Cardiac muscle cell (in vitro differentiated cells and primary cell): ENCODE measurements around the gene PDGFB. TPM values are rescaled to one million over a fixed set of nuclear protein-coding genes. Genes with fewer than 3 reads are reported as not detected.

Experiments
- DNase-seq, 2 donors: peaks; one replicate each; pipeline versions ENCODE4 v3.0.0 to v3.0.0-alpha.2; 2010 to 2017; ENCODE audit warnings: low read depth in 1 of 2, low spot score in 1 of 2
- H3K27ac ChIP-seq: fragments of 200-600 bp; sonication (generic); 2 replicates; pipeline ENCODE4 v1.5.1; 2016
- H3K27me3 ChIP-seq: fragments of 200-600 bp; sonication (generic); 2 replicates; pipeline ENCODE4 v1.6.0; 2016; ENCODE audit warnings: control low read depth
- H3K36me3 ChIP-seq: fragments of 200-600 bp; sonication (generic); 2 replicates; pipeline ENCODE4 v1.5.1; 2016; ENCODE audit warnings: control low read depth
- H3K4me1 ChIP-seq: fragments of 200-600 bp; sonication (generic); 2 replicates; pipeline ENCODE4 v1.8.1; 2017; ENCODE audit warnings: low read depth, mild to moderate bottlenecking, mixed run types
- H3K4me3 ChIP-seq: fragments of 200-600 bp; sonication (generic); 2 replicates; pipeline ENCODE4 v1.5.1; 2016; ENCODE audit warnings: mild to moderate bottlenecking
- H3K9me3 ChIP-seq: fragments of 200-600 bp; sonication (generic); 2 replicates; pipeline ENCODE4 v1.5.1; 2017; ENCODE audit warnings: low read depth, mild to moderate bottlenecking, control low read depth
- polyA plus RNA-seq: library from polyadenylated mRNA; unstranded; fragments of >200 nt; fragmentation: Nextera tagmentation; extraction: Ambion mirVana; gene quantifications from 2 replicates; pipeline ENCODE4 v1.2.1, GENCODE V29; 2016
- total RNA-seq: library from RNA; depleted of rRNA; stranded (reverse); fragments of >200 nt; gene quantifications from 2 replicates; pipeline ENCODE4 v1.2.3, GENCODE V29; 2016
- TF ChIP-seq, protein P1 (sequence below): IDR thresholded peaks from 2 replicates; pipeline ENCODE4 v1.5.1; 2012; ENCODE audit warnings: low read depth, mild to moderate bottlenecking, low read length

PDGFB gene
- total and polyA plus RNA-seq, 2 experiments from 2014 or later: 9.8 to 15.3 TPM

DNA sequence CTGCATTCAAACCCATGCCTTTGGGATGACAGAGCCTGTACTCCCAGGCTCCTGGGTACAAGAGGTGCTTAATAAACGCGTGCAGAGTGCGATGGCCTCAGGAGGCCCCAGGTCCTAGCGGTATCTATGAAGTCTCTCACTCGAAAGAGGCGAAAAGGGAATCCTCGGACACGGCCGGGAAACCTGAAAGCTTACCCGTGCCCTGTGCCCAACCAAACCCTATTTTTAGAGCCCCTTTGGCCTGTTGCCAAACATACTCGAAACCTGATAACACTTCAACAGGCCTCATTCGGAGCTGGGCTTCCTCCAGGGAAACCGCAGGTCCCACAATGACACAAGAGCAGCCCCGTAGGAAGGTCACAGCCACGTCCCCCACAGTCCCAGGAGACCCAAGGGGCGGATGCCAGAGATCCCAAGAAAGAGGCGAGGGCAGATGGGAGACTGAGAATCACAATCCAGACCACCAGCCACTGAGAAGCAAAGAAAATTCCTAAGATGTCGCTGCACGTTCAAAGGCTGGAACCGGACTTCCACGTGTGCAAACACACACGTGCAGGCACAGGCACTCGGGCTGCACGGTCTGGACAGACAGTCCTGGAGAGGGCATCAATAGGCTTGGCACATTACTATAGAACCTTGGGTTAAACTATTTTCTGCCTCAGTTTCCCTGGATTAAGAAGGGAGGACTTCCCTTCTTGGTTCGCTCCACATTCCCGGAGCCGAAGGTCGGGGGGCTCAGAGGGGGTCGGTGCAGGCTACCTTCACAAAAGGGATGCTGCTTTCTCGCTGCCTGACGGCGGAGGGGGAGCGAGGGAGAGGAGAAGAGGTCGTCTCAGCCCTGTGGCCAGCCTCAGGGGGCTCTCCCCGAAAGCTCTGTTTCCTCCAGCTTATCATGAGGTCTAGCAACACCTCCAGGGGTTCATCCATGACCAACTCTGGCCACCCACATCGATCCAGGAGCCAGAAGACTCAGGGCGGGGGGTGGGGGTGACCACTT is 8.2 kb downstream of the PDGFB start:
- peak; percentile 45 to 97 for DNase-seq
- Histone ChIP-seq H3K4me3 (no peak overlapping the region), H3K9me3 (no peaks in the 10 kb centered on the region), H3K4me1 (peaks cover 73% of the 10 kb centered on the region), H3K27ac (peak overlapping the region; percentile 88), H3K27me3 (no peaks in the 10 kb centered on the region), H3K36me3 (no peaks in the 10 kb centered on the region)
- TF ChIP-seq, protein P1, sequence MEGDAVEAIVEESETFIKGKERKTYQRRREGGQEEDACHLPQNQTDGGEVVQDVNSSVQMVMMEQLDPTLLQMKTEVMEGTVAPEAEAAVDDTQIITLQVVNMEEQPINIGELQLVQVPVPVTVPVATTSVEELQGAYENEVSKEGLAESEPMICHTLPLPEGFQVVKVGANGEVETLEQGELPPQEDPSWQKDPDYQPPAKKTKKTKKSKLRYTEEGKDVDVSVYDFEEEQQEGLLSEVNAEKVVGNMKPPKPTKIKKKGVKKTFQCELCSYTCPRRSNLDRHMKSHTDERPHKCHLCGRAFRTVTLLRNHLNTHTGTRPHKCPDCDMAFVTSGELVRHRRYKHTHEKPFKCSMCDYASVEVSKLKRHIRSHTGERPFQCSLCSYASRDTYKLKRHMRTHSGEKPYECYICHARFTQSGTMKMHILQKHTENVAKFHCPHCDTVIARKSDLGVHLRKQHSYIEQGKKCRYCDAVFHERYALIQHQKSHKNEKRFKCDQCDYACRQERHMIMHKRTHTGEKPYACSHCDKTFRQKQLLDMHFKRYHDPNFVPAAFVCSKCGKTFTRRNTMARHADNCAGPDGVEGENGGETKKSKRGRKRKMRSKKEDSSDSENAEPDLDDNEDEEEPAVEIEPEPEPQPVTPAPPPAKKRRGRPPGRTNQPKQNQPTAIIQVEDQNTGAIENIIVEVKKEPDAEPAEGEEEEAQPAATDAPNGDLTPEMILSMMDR: no peak

DNA sequence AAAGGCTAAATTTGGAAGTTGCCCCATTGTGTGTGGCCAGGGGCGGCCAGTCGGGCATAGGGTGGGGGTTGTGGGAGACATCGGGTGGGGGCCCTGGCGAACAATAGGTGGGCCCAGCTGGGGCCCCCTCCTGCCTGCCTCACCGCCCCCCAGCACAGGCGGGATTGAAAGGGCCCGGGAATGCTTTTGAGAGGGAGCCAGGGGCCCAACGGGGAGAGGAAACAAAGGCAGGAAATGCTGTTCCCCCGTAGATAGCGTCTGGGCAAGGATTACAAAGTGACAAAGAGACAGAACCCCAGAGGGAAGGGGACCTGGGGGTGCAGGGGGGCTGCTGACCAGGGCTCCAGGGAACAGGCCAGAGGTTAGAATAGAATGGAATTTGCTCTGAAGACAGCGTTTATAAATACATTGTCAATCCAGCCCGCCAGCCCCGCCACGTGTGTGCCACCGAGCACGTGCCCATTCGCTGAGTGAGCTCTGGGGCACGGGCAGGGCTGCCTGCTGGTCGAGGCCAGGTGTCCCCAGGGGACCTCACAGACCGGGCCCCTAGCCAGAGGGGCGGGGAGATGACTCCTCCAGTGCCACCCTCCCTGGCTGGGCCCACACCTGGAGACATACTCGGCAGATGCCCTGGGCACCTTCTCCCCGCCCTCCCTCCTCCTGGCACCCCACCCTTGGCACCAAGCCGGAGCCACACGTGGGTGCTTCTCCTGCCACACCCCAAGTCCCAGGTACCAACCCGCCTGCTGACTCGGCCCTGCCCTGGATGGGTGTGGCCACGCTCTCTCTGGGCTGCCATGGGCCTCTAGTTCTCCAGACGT is 9.7 kb downstream of the PDGFB start:
- Histone ChIP-seq H3K36me3 (no peaks in the 10 kb centered on the region), H3K4me3 (no peak overlapping the region), H3K9me3 (no peaks in the 10 kb centered on the region), H3K4me1 (peaks cover 66% of the 10 kb centered on the region), H3K27me3 (no peaks in the 10 kb centered on the region), H3K27ac (peak overlapping the region; percentile 88)
- TF ChIP-seq, protein P1: no peak
- DNase-seq: no peak

DNA sequence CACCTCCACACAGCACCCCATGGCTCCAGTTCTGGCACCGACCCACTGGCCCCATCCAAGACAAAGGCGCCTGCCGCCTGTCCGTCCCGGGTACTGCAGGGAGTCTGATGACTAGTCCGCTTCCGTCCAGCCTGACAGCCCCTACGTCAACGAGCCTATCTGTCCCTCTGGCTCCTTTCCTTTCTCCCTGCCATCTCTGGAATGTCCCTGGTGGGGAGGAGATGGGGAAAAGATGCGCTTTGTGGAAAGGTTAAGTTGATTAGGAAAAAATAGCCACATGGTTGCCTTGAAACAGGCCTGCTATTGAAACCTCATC is 10.4 kb downstream of the PDGFB start:
- Histone ChIP-seq H3K9me3 (no peaks in the 10 kb centered on the region), H3K4me1 (peaks cover 62% of the 10 kb centered on the region), H3K27me3 (no peaks in the 10 kb centered on the region), H3K4me3 (no peak overlapping the region), H3K36me3 (no peaks in the 10 kb centered on the region), H3K27ac (peak overlapping the region; percentile 88)
- peak in 1 of 2 donors; percentile 86 for DNase-seq
- TF ChIP-seq, protein P1: no peak

DNA sequence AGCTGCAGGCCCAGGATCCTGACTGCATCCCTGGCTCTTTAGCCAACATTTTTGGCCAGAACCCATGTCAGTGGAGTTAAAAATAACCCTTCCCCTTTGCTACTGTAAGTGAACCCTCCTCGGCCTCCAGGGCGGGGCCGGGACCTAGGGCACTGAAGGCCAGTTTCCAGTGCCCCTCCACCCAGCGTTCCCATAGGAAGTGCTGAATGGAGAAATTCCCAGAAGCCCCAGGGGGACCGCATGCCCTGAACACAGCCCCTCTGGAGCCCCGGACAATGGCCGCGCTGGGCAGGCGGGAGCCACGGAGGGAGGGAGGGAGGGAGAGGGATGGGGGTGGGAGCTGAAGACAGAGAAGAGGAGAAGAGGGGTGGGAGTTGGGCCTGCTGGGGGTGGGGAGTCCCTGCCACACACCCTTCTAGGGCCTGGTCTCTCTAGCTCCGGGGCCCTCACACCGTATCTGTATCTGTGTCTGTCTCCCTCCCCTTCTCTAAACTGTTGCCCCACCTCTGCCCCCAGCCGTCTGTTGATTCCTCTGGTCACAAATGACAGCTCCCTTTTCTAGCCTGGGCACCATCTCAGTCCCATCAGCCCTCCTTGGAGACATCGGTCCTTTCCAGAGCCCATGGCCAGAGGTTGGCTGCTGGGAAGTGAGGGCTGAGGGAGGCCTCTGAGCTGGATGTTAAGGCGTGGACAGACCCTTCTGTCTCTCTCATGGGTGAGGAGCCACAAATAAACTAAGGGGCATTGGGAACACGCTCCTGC is 10.9 kb downstream of the PDGFB start:
- H3K9me3 ChIP-seq: no peaks in the 10 kb centered on the region
- TF ChIP-seq, protein P1: no peak
- peak in 1 of 2 donors; percentile 49 for DNase-seq
- no peak overlapping the region for H3K4me3 ChIP-seq
- no peaks in the 10 kb centered on the region for H3K36me3 ChIP-seq
- peaks cover 62% of the 10 kb centered on the region for H3K4me1 ChIP-seq
- H3K27me3 ChIP-seq: no peaks in the 10 kb centered on the region
- H3K27ac ChIP-seq: peak overlapping the region; percentile 88
